ENCODE measurements around the gene DCAF7. TPM values are rescaled to one million over a fixed set of nuclear protein-coding genes. Genes with fewer than 3 reads are reported as not detected.

DCAF7 gene
- total RNA-seq, 4 donors from 2014 or later = 32.2 to 65.3 (median 48.9) TPM

DNA sequence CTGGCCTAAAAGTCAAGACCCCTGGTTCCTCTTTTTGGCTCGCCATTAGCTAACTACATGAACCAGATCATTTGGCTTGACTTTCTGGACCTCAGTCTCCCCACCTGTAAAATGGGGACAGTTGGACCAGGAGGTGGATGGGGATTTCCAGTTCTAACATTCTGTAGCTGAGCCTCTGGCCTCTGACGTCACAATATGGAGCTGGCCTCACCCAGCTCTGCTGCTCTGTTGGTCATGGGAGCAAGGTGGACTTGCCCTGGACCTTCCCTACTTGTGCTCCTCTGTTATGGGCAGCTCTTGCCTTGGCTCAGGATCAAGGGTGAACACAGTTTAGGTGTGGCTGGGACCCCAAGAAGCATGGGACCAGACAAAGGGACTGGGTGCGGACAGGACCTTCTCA is 43.6 kb upstream of the DCAF7 start:
- H3K9me3 ChIP-seq = no peaks in the 10 kb centered on the region
- no peak for DNase-seq
- no peaks in the 10 kb centered on the region for H3K27me3 ChIP-seq
- H3K4me3 ChIP-seq = no peak overlapping the region
- no peaks in the 10 kb centered on the region for H3K4me1 ChIP-seq
- no peaks in the 10 kb centered on the region for H3K36me3 ChIP-seq
- no peak for TF ChIP-seq POLR2A (IDR thresholded peaks at IDR 0.05)
- TF ChIP-seq, protein P1, sequence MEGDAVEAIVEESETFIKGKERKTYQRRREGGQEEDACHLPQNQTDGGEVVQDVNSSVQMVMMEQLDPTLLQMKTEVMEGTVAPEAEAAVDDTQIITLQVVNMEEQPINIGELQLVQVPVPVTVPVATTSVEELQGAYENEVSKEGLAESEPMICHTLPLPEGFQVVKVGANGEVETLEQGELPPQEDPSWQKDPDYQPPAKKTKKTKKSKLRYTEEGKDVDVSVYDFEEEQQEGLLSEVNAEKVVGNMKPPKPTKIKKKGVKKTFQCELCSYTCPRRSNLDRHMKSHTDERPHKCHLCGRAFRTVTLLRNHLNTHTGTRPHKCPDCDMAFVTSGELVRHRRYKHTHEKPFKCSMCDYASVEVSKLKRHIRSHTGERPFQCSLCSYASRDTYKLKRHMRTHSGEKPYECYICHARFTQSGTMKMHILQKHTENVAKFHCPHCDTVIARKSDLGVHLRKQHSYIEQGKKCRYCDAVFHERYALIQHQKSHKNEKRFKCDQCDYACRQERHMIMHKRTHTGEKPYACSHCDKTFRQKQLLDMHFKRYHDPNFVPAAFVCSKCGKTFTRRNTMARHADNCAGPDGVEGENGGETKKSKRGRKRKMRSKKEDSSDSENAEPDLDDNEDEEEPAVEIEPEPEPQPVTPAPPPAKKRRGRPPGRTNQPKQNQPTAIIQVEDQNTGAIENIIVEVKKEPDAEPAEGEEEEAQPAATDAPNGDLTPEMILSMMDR (IDR thresholded peaks at IDR 0.05) = no peak
- no peak overlapping the region for H3K27ac ChIP-seq

DNA sequence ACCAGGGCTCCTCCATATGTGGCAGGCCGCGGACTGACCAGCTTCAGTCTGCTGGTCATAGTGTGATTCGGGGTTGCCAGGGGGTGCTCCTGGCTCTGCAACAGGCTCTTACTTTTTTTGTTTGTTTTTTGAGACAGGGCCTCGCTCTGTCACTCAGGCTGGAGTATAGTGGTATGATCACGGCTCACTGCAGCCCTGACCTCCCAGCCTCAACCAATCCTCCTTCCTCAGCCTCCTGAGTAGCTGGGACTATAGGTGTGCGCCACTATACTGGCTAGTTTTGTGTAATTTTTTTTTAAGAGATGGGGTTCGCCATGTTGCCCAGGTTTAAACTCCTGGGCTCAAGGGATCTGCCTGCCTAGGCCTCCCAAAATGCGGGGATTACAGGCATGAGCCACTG is 38.9 kb upstream of the DCAF7 start:
- TF ChIP-seq, protein P1 (IDR thresholded peaks at IDR 0.05) = no peak
- TF ChIP-seq POLR2A (IDR thresholded peaks at IDR 0.05) = no peak
- Histone ChIP-seq H3K4me3 (no peak overlapping the region), H3K4me1 (peaks cover 0 to 4% (median 2%) of the 10 kb centered on the region in 4 donors), H3K27ac (no peak overlapping the region), H3K27me3 (no peaks in the 10 kb centered on the region), H3K36me3 (no peaks in the 10 kb centered on the region), H3K9me3 (no peaks in the 10 kb centered on the region)
- no peak for DNase-seq

DNA sequence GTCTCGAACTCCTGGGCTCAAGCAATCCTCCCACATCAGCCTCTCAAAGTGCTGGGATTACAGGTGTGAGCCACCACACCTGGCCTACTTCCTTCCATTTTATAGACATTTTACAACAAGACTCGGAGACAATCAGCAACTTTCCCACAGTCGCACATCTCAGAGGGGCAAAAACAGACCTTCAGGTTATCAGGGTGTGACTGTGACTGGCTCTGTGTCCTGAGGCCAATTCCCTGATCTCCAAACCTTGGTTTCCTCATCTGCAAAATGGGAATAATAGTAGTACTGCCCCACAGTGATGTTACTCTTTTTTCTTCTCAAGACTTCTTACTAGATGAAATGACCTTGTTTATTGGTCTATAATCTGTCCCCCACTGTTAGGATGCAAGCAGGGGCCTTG is 37.9 kb upstream of the DCAF7 start:
- no peak overlapping the region for H3K4me3 ChIP-seq
- peak overlapping the region in 2 of 4 donors; percentile 74 to 87 for H3K27ac ChIP-seq
- no peaks in the 10 kb centered on the region for H3K36me3 ChIP-seq
- TF ChIP-seq, protein P1 (IDR thresholded peaks at IDR 0.05) = no peak
- TF ChIP-seq POLR2A (IDR thresholded peaks at IDR 0.05) = no peak
- no peak for DNase-seq
- no peaks in the 10 kb centered on the region for H3K9me3 ChIP-seq
- no peaks in the 10 kb centered on the region for H3K27me3 ChIP-seq
- H3K4me1 ChIP-seq = peaks cover 0 to 10% (median 2%) of the 10 kb centered on the region in 4 donors

DNA sequence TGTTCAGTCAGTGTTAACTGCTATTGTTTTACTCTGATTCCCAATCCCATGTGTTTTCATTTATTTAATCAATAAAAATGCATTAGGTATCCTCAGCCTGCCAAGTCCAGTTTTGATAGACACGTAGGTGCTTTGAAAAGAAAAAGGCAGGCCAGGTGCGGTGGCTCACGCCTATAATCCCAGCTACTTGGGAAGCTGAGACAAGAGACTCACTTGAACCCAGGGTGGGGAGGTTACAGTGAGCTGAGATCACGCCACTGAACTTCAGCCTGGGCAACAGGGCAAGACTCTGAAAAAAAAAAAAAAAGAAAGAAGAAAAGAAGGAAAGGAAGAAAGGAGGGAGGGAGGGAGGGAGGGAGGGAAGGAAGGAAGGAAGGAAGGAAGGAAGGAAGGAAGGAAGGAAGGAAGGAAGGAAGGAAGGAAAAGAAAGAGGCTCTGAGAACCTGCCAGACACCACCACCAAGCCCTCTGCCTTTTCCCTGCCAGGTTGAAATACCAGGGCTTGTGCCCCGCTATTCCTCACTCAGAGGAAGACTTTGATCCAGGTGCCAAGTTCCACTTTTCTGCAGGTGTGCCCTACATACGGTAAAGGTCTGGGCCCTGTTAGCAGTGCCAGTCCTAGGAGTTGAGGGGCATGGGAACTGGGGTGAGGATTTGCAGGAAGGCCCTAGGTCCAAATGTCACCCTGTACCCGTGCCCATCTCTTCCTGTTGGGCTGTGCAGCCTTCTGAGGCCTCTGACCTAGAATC is 37.2 kb upstream of the DCAF7 start:
- H3K9me3 ChIP-seq = no peaks in the 10 kb centered on the region
- no peaks in the 10 kb centered on the region for H3K27me3 ChIP-seq
- peak overlapping the region in 2 of 4 donors; percentile 74 to 87 for H3K27ac ChIP-seq
- H3K36me3 ChIP-seq = no peaks in the 10 kb centered on the region
- peak in 1 of 3 donors; percentile 73 for DNase-seq
- no peak overlapping the region for H3K4me3 ChIP-seq
- TF ChIP-seq POLR2A (IDR thresholded peaks at IDR 0.05) = no peak
- TF ChIP-seq, protein P1 (IDR thresholded peaks at IDR 0.05) = no peak
- H3K4me1 ChIP-seq = peaks cover 0 to 17% (median 2%) of the 10 kb centered on the region in 4 donors

DNA sequence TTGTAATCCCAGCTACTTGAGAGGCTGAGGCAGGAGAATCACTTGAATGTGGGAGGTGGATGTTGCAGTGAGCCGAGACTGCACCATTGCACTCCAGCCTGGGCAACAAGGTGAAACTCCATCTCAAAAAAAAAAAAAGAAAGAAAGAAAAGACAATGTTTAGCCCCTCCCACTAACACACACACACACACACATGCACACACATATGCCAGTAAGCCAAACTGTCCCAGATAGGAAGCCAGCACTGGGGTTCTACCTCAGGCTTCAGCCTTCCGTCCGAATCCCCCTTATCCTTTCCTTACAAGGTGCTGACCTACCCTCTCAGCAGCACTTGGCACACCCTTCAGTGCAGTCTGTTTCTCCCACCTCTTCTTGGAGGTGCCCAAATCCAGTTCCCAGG is 35.8 kb upstream of the DCAF7 start:
- H3K36me3 ChIP-seq = no peaks in the 10 kb centered on the region
- no peaks in the 10 kb centered on the region for H3K9me3 ChIP-seq
- H3K4me3 ChIP-seq = no peak overlapping the region
- H3K27me3 ChIP-seq = no peaks in the 10 kb centered on the region
- H3K4me1 ChIP-seq = peaks cover 0 to 31% (median 6%) of the 10 kb centered on the region in 4 donors
- no peak for DNase-seq
- no peak overlapping the region for H3K27ac ChIP-seq
- TF ChIP-seq, protein P1 (IDR thresholded peaks at IDR 0.05) = no peak
- no peak for TF ChIP-seq POLR2A (IDR thresholded peaks at IDR 0.05)

All from Peyer's patch (tissue), 4 donors.